ENCODE data around the gene IFT80. TPM values are rescaled to one million over a fixed set of nuclear protein-coding genes. Genes with fewer than 3 reads are reported as not detected.
A peak's percentile ranks its signal among the peaks of the same experiment; 100 is the strongest.

Gene IFT80
- total and polyA plus RNA-seq, 8 donors: 5.2 to 27.7 (median 10.1) TPM

DNA sequence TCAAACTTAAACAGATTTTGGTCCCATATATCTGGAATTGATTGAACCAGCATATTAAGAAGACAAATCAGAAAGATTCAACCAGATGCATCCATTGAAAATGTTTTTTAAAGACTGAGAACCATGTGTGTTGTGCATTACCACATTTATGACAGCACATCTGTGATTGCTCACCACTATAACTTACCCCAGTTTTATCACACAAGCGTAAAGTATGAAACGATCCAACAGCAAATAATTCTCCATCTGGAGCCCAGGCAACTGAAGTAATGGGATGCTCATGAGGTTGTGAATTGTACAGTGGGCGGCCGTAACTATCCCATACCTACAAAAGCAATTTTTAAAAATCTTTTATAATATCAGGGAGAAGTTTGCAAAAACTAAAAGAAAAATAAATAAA lies 43.2 kb downstream of the IFT80 start:
- Histone ChIP-seq H3K36me3 (no peaks in the 10 kb centered on the region), H3K27ac (no peak overlapping the region), H3K27me3 (no peaks in the 10 kb centered on the region), H3K4me3 (no peak overlapping the region), H3K9me3 (no peaks in the 10 kb centered on the region), H3K4me1 (no peaks in the 10 kb centered on the region)
- intact Hi-C loops (cut with DNase I): no loop called here
- ATAC-seq (no peak), FAIRE-seq (no peak), DNase-seq (no peak)
- WGBS, 2 donors: 94% methylated on average over 4 of the region's 4 CpGs
- TF ChIP-seq, protein P1, sequence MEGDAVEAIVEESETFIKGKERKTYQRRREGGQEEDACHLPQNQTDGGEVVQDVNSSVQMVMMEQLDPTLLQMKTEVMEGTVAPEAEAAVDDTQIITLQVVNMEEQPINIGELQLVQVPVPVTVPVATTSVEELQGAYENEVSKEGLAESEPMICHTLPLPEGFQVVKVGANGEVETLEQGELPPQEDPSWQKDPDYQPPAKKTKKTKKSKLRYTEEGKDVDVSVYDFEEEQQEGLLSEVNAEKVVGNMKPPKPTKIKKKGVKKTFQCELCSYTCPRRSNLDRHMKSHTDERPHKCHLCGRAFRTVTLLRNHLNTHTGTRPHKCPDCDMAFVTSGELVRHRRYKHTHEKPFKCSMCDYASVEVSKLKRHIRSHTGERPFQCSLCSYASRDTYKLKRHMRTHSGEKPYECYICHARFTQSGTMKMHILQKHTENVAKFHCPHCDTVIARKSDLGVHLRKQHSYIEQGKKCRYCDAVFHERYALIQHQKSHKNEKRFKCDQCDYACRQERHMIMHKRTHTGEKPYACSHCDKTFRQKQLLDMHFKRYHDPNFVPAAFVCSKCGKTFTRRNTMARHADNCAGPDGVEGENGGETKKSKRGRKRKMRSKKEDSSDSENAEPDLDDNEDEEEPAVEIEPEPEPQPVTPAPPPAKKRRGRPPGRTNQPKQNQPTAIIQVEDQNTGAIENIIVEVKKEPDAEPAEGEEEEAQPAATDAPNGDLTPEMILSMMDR (IDR thresholded peaks at IDR 0.05): no peak

DNA sequence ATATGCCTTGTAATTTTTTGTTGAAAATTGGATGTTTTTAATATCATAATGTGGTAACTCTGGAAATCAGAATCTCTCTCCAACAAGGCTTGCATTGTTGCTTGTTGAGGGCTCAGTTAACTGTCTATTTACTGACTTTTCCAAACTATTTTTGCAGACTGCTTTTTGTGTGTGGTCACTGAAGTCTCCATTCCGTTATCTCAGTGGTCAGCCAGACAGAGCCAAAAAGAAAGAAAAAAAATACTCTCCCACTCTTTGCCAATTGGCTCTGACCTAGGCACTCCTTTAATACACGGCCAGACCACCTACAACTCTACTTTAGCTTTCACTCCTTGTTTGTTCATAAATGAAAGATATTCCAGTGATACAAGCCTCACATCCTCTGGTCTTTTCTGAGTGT lies 52.5 kb downstream of the IFT80 start:
- ATAC-seq (no peak), FAIRE-seq (no peak), DNase-seq (no peak)
- Histone ChIP-seq H3K36me3 (no peaks in the 10 kb centered on the region), H3K27me3 (no peaks in the 10 kb centered on the region), H3K4me3 (no peak overlapping the region), H3K27ac (no peak overlapping the region), H3K4me1 (no peaks in the 10 kb centered on the region), H3K9me3 (no peaks in the 10 kb centered on the region)
- intact Hi-C loops (cut with DNase I): loop anchor here in 2 of 3 donors (10.0 kb wide), 1 partner anchor 182 kb away; no protein-coding TSS in a partner anchor
- TF ChIP-seq, protein P1 (IDR thresholded peaks at IDR 0.05): no peak
- 70 to 71% methylated on average over 2 of the region's 2 CpGs for WGBS, 2 donors

DNA sequence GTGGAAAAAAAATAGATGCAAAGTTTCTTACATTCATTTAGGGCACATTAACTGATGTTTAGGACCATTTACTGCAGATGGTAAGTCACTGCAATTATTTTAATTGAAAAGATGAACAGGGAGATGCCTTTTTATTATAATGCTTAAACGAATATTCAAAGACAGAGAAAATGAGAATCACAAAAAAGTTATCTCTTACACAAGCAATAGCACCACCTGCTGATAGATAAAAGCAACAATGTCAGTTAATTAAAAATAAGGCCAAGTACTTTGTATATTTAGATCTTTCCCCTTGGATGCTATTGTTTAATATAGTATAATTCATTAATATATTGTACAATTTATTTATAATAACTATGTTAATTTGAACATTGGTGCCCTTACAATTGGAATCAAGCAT lies 55.9 kb downstream of the IFT80 start:
- FAIRE-seq (peak; percentile 96), ATAC-seq (peak in 2 of 4 donors; percentile 38), DNase-seq (no peak)
- Histone ChIP-seq H3K4me3 (no peak overlapping the region), H3K27ac (no peak overlapping the region), H3K9me3 (no peaks in the 10 kb centered on the region), H3K27me3 (no peaks in the 10 kb centered on the region), H3K4me1 (no peaks in the 10 kb centered on the region), H3K36me3 (no peaks in the 10 kb centered on the region)
- intact Hi-C loops (cut with DNase I): loop anchor here in 2 of 3 donors (10.0 kb wide), 1 partner anchor 178 kb away; no protein-coding TSS in a partner anchor
- TF ChIP-seq, protein P1 (IDR thresholded peaks at IDR 0.05): peak in 1 of 4 donors; percentile 15
- WGBS, 2 donors: 7 to 14% methylated on average over 1 of the region's 1 CpG

DNA sequence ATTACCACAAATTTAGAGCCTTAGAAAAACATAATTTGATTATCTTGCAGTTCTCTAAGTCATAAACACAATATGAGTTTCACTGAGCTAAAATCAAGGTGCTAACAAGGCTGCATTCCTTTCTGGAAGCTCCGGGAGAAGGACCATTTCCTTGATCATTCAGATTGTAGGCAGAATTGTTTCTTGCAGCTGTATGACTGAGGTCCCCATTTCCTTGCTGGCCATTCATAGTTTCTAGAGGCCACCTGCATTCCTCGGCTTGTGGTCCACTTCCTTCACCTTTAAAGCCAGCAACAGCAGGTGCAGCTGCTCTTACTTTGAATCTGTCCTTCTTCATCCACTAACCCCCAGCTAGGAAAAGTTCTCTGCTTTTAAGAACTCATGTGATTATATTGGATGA lies 58.7 kb downstream of the IFT80 start:
- FAIRE-seq: no peak
- Histone ChIP-seq H3K36me3 (no peaks in the 10 kb centered on the region), H3K27ac (no peak overlapping the region), H3K27me3 (no peaks in the 10 kb centered on the region), H3K9me3 (no peaks in the 10 kb centered on the region), H3K4me1 (no peaks in the 10 kb centered on the region), H3K4me3 (no peak overlapping the region)
- no peak for DNase-seq
- TF ChIP-seq, protein P1 (IDR thresholded peaks at IDR 0.05): no peak
- intact Hi-C loops (cut with DNase I): loop anchor here in 2 of 3 donors (10.0 kb wide), 1 partner anchor 176 kb away; no protein-coding TSS in a partner anchor
- no peak for ATAC-seq
- 88 to 96% methylated on average over 2 of the region's 2 CpGs for WGBS, 2 donors

DNA sequence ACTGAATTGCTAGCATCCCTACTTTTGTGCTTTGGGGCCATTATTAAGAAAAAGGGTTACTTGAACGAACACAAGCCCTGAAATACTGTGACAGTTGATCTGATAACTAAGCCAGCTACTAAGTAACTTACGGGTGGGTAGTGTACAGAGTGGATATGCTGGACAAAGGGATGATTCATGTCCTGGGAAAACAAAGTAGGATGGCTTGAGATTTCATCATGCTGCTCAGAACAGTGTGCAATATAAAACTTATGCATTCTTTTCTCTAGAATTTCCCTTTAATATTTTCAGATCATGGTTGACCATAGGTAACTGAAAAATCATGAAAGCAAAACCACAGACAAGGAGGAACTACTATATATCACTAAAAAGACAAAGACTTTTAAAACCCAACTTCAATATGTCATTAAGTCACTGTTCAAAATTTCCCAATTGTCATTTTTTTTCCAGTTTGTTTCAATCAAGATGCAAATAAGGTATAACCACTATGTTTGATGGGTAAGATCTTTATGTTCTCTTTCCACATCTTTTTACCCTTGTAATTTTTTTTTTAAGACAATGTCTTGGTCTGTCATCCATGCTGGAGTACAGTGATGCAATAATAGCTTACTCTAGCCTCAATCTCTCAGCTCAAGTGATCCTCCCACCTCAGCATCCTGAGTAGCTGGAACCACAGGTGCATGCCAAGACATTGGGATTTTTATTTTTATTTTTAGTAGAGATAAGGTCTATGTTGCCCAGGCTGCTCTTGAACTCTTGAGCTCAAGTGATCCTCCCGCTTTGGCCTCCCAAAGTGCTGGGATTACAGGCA lies 67.7 kb downstream of the IFT80 start:
- ATAC-seq: peak in 2 of 4 donors; percentile 25 to 67

More for the DNA sequence above, 67.7 kb downstream of the IFT80 start:
- 71 to 74% methylated on average over 3 of the region's 3 CpGs for WGBS, 2 donors
- Histone ChIP-seq H3K4me3 (no peak overlapping the region), H3K4me1 (no peaks in the 10 kb centered on the region), H3K9me3 (no peaks in the 10 kb centered on the region), H3K36me3 (no peaks in the 10 kb centered on the region), H3K27ac (peak overlapping the region in 3 of 4 donors; percentile 25 to 54 (median 48)), H3K27me3 (no peaks in the 10 kb centered on the region)
- TF ChIP-seq, protein P1 (IDR thresholded peaks at IDR 0.05): no peak
- FAIRE-seq: no peak
- no peak for DNase-seq
- intact Hi-C loops (cut with DNase I): no loop called here

Data from pancreas (tissue), 10 donors.